ENCODE results near the gene SORBS2.

GRCh38 chr4:185638548-185639301 lies 173.3 kb downstream of the SORBS2 start:
- no peak for TF ChIP-seq POLR2A (IDR thresholded peaks at IDR 0.05; ENCODE audit: low read length)
- TF ChIP-seq GATA1 (IDR thresholded peaks at IDR 0.05; ENCODE audit: low read depth, low read length), result no peak

Measured in erythroblast (primary cell).